B cell (primary cell): ENCODE data around the gene RPA1. TPM values are rescaled to one million over a fixed set of nuclear protein-coding genes. Genes with fewer than 3 reads are reported as not detected.

Source experiments
- ATAC-seq: fragments of 200-7000 bp; cut with Tn5 transposase; one replicate; pipeline ENCODE4 v1.10.0; 2021; ENCODE audit warnings: low read depth, mild to moderate bottlenecking, moderate number of reproducible peaks, moderate library complexity
- CTCF ChIA-PET: fragments of 350-600 bp; sonication (Branson Sonifier 250); formaldehyde crosslinking; loops from one replicate; lab custom pipeline; 2021; ENCODE audit warnings: antibody characterized with exemption, inconsistent platforms; lab: Charles Lee
- POLR2A ChIA-PET: fragments of 350-600 bp; sonication (Branson Sonifier 250); formaldehyde crosslinking; loops from one replicate; lab custom pipeline; 2021; ENCODE audit warnings: antibody characterized with exemption; lab: Charles Lee
- DNase-seq: peaks from one replicate; pipeline ENCODE4 v3.0.0; 2013
- H2AFZ ChIP-seq: 2 replicates; pipeline ENCODE4 v1.6.1; 2012; ENCODE audit warnings: mild to moderate bottlenecking, low read depth, low read length; ENCODE audit not compliant: insufficient read depth, poor library complexity, severe bottlenecking
- H3K27ac ChIP-seq, 2 donors: 1 replicate in 1 of 2; 2 replicates in 1 of 2; pipeline ENCODE4 v1.5.1; 2012 to 2013; ENCODE audit warnings: low read length in 2 of 2, mild to moderate bottlenecking in 2 of 2, moderate library complexity in 1 of 2
- H3K27me3 ChIP-seq, 4 experiments: fragments of 200-600 bp in 1 of 4; sonication (generic) in 1 of 4; replicated peaks in 1 of 4; 1 replicate in 2 of 4; 2 replicates in 2 of 4; pipeline versions ENCODE4 v1.6.1 to v1.7.0; 2013 to 2016; ENCODE audit warnings: low read length in 3 of 4, mild to moderate bottlenecking in 2 of 4, mixed read lengths in 1 of 4, moderate library complexity in 1 of 4; ENCODE audit not compliant: insufficient read depth in 4 of 4, control insufficient read depth in 3 of 4; ENCODE audit errors: control extremely low read depth in 1 of 4
- H3K36me3 ChIP-seq, 2 experiments: replicated peaks in 1 of 2; 1 replicate in 1 of 2; 2 replicates in 1 of 2; pipeline versions ENCODE4 v1.6.1 to v1.7.1; 2013; ENCODE audit warnings: low read length in 1 of 2; ENCODE audit not compliant: insufficient read depth in 2 of 2, control insufficient read depth in 1 of 2; ENCODE audit errors: control extremely low read depth in 1 of 2, extremely low read depth in 1 of 2
- H3K4me1 ChIP-seq, 2 donors: fragments of 200-600 bp in 1 of 2; sonication (generic) in 1 of 2; 1 replicate in 1 of 2; 2 replicates in 1 of 2; pipeline versions ENCODE4 v1.5.1 to v1.6.1; 2013 to 2017; ENCODE audit warnings: low read length in 2 of 2; ENCODE audit not compliant: control insufficient read depth in 2 of 2, insufficient read depth in 2 of 2
- H3K4me2 ChIP-seq: replicated peaks from 2 replicates; pipeline ENCODE3; 2012; ENCODE audit warnings: mild to moderate bottlenecking, low read depth, low read length; ENCODE audit not compliant: poor library complexity, severe bottlenecking
- H3K4me3 ChIP-seq, 5 experiments: fragments of 200-600 bp in 1 of 5; sonication (generic) in 1 of 5; 1 replicate in 3 of 5; 2 replicates in 2 of 5; pipeline versions ENCODE4 v1.5.1 to v1.7.0; 2011 to 2016; ENCODE audit warnings: low read length in 4 of 5, mild to moderate bottlenecking in 4 of 5, low read depth in 2 of 5, control low read depth in 1 of 5, moderate library complexity in 1 of 5; ENCODE audit not compliant: insufficient read depth in 1 of 5; ENCODE audit errors: control extremely low read depth in 1 of 5, extremely low read depth in 1 of 5
- H3K79me2 ChIP-seq: fragments of 200-600 bp; sonication (generic); one replicate; pipeline ENCODE4 v1.6.0; 2016; ENCODE audit warnings: low read length; ENCODE audit not compliant: control insufficient read depth, insufficient read depth
- H3K9ac ChIP-seq: fragments of 200-600 bp; sonication (generic); 2 replicates; pipeline ENCODE4 v1.6.1; 2017; ENCODE audit warnings: mild to moderate bottlenecking, low read length, moderate library complexity
- H3K9me3 ChIP-seq, 3 donors: one replicate each; pipeline versions ENCODE4 v1.6.1 to v1.7.1; 2013; ENCODE audit warnings: low read length in 2 of 3; ENCODE audit not compliant: control insufficient read depth in 2 of 3, insufficient read depth in 1 of 3; ENCODE audit errors: control extremely low read depth in 1 of 3
- H4K20me1 ChIP-seq: 2 replicates; pipeline ENCODE4 v1.6.0; 2012; ENCODE audit warnings: mild to moderate bottlenecking, low read length; ENCODE audit not compliant: insufficient read depth, control insufficient read depth, poor library complexity, severe bottlenecking
- H3K27ac Mint-ChIP-seq: one replicate; pipeline ENCODE4 v1.8.0; 2021; ENCODE audit warnings: mixed read lengths
- H3K27me3 Mint-ChIP-seq: one replicate; pipeline ENCODE4 v1.8.0; 2021; ENCODE audit warnings: mixed read lengths
- H3K4me1 Mint-ChIP-seq: one replicate; pipeline ENCODE4 v1.8.0; 2021; ENCODE audit warnings: mixed read lengths
- H3K4me3 Mint-ChIP-seq: one replicate; pipeline ENCODE4 v1.8.0; 2021; ENCODE audit warnings: mixed read lengths
- H3K9me3 Mint-ChIP-seq: one replicate; pipeline ENCODE4 v1.8.0; 2022; ENCODE audit warnings: mixed read lengths; ENCODE audit not compliant: insufficient read depth
- CTCF ChIP-seq: fragments of 200-600 bp; IDR thresholded peaks from one replicate; pipeline ENCODE4 v1.8.0; 2022; ENCODE audit warnings: antibody characterized with exemption, mild to moderate bottlenecking
- EZH2 ChIP-seq: IDR thresholded peaks from 2 replicates; pipeline ENCODE4 v1.6.1; 2012; ENCODE audit warnings: borderline replicate concordance, low read depth, mild to moderate bottlenecking, moderate library complexity, low read length; ENCODE audit not compliant: insufficient read depth, poor library complexity, severe bottlenecking
- WGBS: methylation state at CpG from one replicate; pipeline ENCODE4 v1.1.5; 2013; ENCODE audit warnings: missing lambda C conversion rate; ENCODE audit not compliant: insufficient coverage; 5-methylcytosine and 5-hydroxymethylcytosine counted together
- intact Hi-C: fragments of 100-400 bp; cut with micrococcal nuclease; formaldehyde crosslinking; loops from one replicate; pipeline ENCODE4 v1.10.0; 2022
- polyA plus RNA-seq: library from polyadenylated mRNA; depleted of rRNA; stranded (reverse); fragments of >200 nt; gene quantifications from 2 replicates; pipeline ENCODE4 v1.2.3, GENCODE V29; 2012
- total RNA-seq, 2 donors: library from RNA; stranded (reverse); fragments of 120-200 nt in 1 of 2; gene quantifications; 1 replicate in 1 of 2; 2 replicates in 1 of 2; pipeline versions ENCODE4 v1.2.3 to v1.2.4, GENCODE V29; 2013 to 2022

RPA1 gene
- total and polyA plus RNA-seq, 2 donors (not counting 1 experiment from before 2014, with no cell fraction given) = 27.0 to 94.5 TPM

- Histone ChIP-seq H4K20me1 (no peaks in the 10 kb centered on the region), H3K4me2 (no peak overlapping the region), H2AFZ (no peak overlapping the region), H3K27ac (no peak overlapping the region), H3K4me3 (no peak overlapping the region), H3K79me2 (no peaks in the 10 kb centered on the region), H3K27me3 (no peaks in the 10 kb centered on the region), H3K9me3 (no peaks in the 10 kb centered on the region), H3K9ac (no peak overlapping the region), H3K4me1 (peaks cover 0 to 3% of the 10 kb centered on the region in 2 donors), H3K36me3 (no peaks in the 10 kb centered on the region)
- POLR2A ChIA-PET = no interaction called here
- TF ChIP-seq CTCF (no peak), EZH2 (no peak)
- Mint-ChIP-seq H3K9me3 (no peaks in the 10 kb centered on the region), H3K4me1 (peaks cover 3% of the 10 kb centered on the region), H3K27me3 (no peaks in the 10 kb centered on the region), H3K27ac (no peak overlapping the region), H3K4me3 (no peak overlapping the region)
- intact Hi-C loops = no loop called here
- ATAC-seq (no peak), DNase-seq (no peak)
- WGBS = 93% methylated on average over 14 of the region's 19 CpGs
- CTCF ChIA-PET = no interaction called here
These were observed 91.1 kb downstream of the RPA1 start for GRCh38 chr17:1920948-1921351.

- ATAC-seq = no peak
These were observed 99.2 kb downstream of the RPA1 start for GRCh38 chr17:1928976-1929375.

More at GRCh38 chr17:1928976-1929375, 99.2 kb downstream of the RPA1 start:
- Histone ChIP-seq H3K36me3 (no peaks in the 10 kb centered on the region), H3K4me2 (no peak overlapping the region), H3K79me2 (no peaks in the 10 kb centered on the region), H3K27ac (no peak overlapping the region), H3K4me1 (no peaks in the 10 kb centered on the region), H4K20me1 (no peaks in the 10 kb centered on the region), H3K9ac (no peak overlapping the region), H3K27me3 (peaks cover 0 to 4% (median 0%) of the 10 kb centered on the region in 4 experiments), H3K4me3 (no peak overlapping the region), H2AFZ (no peak overlapping the region), H3K9me3 (no peaks in the 10 kb centered on the region)
- Mint-ChIP-seq H3K4me1 (no peaks in the 10 kb centered on the region), H3K4me3 (no peak overlapping the region), H3K27me3 (peaks cover 5% of the 10 kb centered on the region), H3K9me3 (no peaks in the 10 kb centered on the region), H3K27ac (no peak overlapping the region)
- no peak for TF ChIP-seq CTCF
- TF ChIP-seq EZH2 = no peak
- intact Hi-C loops = no loop called here
- ChIA-PET CTCF (interaction anchor here (0.6 kb wide), 1 partner anchor 146 kb away, joined by 3 read pairs; no protein-coding TSS in a partner anchor), POLR2A (no interaction called here)
- WGBS = 85% methylated on average over 8 of the region's 12 CpGs
- no peak for DNase-seq
